Retinal pigment epithelial cell (primary cell): ENCODE results near the gene CRYGB.
A peak's percentile ranks its signal among the peaks of the same experiment; 100 is the strongest.
"Not testable (repeated sequence)": the region's sequence is repeated elsewhere in the genome, so short reads cannot be mapped to it uniquely, and the experiment has no call there.

Source experiments
- DNase-seq: peaks from one replicate; pipeline ENCODE4 v3.0.0-alpha.2; 2010; ENCODE audit warnings: low read depth
- H3K4me3 ChIP-seq: 2 replicates; pipeline ENCODE4 v1.5.1; 2011; ENCODE audit warnings: mild to moderate bottlenecking, low read length, control low read depth, moderate library complexity
- CTCF ChIP-seq: conservative IDR thresholded peaks from 2 replicates; pipeline ENCODE4 v1.5.1; 2011; ENCODE audit warnings: low read depth, low read length, control low read depth, inconsistent platforms

The CRYGB gene

GRCh38 chr2:208112969-208113368, 33.0 kb downstream of the CRYGB start:
- DNase-seq = no peak
- no peak overlapping the region for H3K4me3 ChIP-seq
- no peak for TF ChIP-seq CTCF

GRCh38 chr2:208112273-208112745, 33.6 kb downstream of the CRYGB start:
- not testable (repeated sequence) for H3K4me3 ChIP-seq, DNase-seq

GRCh38 chr2:208103616-208104015, 42.3 kb downstream of the CRYGB start:
- no peak overlapping the region for H3K4me3 ChIP-seq
- no peak for DNase-seq
- no peak for TF ChIP-seq CTCF

GRCh38 chr2:208101716-208102631, 44.0 kb downstream of the CRYGB start:
- no peak for DNase-seq
- H3K4me3 ChIP-seq = no peak overlapping the region
- peak; percentile 61 for TF ChIP-seq CTCF

DNA sequence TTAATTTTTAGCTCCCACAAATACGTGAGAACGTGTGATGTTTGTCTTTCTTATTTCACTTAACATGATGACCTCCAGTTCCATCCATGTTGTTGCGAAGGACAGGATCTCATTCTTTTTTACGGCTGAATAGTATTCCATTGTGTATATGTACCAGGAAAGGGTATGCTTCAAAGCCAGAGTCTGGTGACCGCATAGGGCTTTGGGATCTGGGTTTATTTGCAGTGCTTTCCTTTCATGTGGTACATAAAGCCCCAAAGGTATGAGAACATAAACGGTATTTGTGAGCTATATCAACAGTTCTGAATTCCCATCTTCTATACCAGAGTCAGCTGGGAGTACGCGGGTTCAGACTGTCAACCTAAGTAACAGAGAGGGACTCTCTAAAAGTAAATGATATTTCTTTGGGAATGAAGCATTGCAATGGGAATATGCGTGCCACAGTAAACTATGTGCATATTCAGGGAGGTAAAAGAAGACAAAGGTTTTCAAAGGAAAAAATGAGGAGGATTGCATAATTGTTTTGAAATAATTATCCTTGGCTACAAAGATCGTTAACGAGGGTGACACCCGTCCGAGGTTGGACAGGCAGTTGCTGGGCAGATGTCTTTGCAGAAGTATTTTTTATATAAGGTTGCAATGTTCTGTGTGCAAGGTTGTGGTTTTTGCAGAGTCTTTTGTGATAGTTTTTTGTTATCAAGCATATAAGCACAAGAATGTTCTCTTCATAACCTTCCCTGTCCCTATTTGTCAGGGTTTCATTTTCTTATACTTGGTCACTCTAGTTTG, 46.1 kb downstream of the CRYGB start:
- H3K4me3 ChIP-seq = no peak overlapping the region
- TF ChIP-seq CTCF = no peak
- DNase-seq = no peak

GRCh38 chr2:208098701-208099100, 47.3 kb downstream of the CRYGB start:
- not testable (repeated sequence) for DNase-seq, H3K4me3 ChIP-seq

DNA sequence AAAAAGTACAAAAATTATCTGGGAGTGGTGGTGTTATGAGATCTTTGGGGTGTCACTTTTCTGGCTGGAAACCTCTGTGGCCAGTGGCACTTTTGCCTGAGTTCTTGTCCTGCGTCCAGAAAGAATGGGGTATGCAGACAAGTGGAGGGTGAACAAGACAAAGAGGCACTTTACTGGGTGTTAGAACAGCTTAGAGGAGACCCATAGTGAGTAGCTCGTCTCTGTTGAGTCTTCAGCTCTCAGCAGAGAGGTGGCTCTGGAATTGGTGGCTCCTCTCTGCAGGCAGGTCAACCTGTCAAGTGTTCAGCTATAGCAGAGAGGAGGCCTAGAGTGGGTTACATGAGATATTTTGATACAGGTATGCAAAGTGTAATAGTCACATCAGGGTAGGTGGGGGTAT, 47.7 kb downstream of the CRYGB start:
- no peak overlapping the region for H3K4me3 ChIP-seq
- no peak for TF ChIP-seq CTCF
- DNase-seq = no peak

DNA sequence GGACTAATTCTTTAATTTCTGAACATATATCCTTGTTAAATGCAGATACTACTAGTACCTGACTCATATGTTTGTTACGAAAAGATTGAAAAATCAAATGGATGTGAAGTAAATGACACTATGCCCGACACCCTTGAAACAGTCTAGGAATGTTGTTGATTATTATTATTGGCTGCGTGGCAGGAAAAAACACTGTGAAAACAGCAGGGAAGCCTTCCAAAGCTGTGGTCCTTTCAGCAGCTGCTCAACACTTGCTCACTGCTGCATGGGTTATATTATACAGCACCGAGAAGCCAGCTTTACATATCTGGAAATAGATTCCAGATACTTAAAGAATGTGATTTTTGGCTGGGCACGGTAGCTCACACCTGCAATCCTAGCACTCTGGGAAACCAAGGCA, 48.2 kb downstream of the CRYGB start:
- H3K4me3 ChIP-seq = no peak overlapping the region
- no peak for DNase-seq
- TF ChIP-seq CTCF = no peak
